ENCODE data around the gene FASTK. TPM values are rescaled to one million over a fixed set of nuclear protein-coding genes. Genes with fewer than 3 reads are reported as not detected.

The FASTK gene
- total and polyA plus RNA-seq, 2 experiments from 2014 or later = 109 to 145 TPM

DNA sequence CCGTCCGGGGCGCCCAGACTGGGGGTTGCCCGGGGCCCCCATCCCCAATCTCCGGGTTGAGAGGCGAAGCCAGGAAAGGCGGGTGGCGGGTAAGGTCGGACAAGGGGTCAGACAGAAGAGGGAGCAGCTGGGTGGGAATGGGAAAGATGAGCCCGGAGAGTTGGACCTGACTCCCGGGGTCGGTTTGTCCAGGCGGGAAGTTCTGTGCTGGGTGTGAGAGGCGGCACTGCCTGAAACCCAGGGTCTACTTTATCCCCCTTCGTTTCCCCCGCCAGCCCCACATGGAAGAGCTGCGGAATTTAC is 20.5 kb downstream of the FASTK start:
- in situ Hi-C loops (cut with MboI) = no loop called here
- Histone ChIP-seq H2AFZ (peak overlapping the region; percentile 77), H3K4me2 (ENCODE audit: unreplicated experiment) (peak overlapping the region; percentile 82), H3K27ac (peak overlapping the region; percentile 94), H3K9ac (peak overlapping the region; percentile 90), H3K9me2 (ENCODE audit: insufficient read depth) (no peaks in the 10 kb centered on the region), H3K36me3 (ENCODE audit: low read depth) (no peaks in the 10 kb centered on the region), H3F3A (ENCODE audit: insufficient read depth) (peaks cover 10% of the 10 kb centered on the region), H3K4me3 (peak overlapping the region; percentile 93), H3K27me3 (replicated peaks; ENCODE audit: insufficient read depth) (no peaks in the 10 kb centered on the region), H3K4me1 (ENCODE audit: insufficient read depth) (peaks cover 43% of the 10 kb centered on the region), H3K9me3 (ENCODE audit: low read depth) (no peaks in the 10 kb centered on the region), H4K20me1 (ENCODE audit: insufficient read depth) (no peaks in the 10 kb centered on the region; the same call in 1 of the 2 replicates), H3K79me2 (ENCODE audit: insufficient read depth) (peaks cover 45% of the 10 kb centered on the region)
- TF ChIP-seq EZH2 (IDR thresholded peaks at IDR 0.05; ENCODE audit: insufficient read depth, poor library complexity, severe bottlenecking) = no peak
- no peak for TF ChIP-seq EZH2phosphoT487 (IDR thresholded peaks at IDR 0.05; ENCODE audit: insufficient read depth, low read depth)
- WGBS, 2 experiments (ENCODE audit: low coverage in 1 of 2, low lambda C conversion rate in 2 of 2, missing lambda C conversion rate in 2 of 2) = 1 to 4% methylated on average over 16 to 17 of the region's 17 CpGs
- DNase-seq = no peak

DNA sequence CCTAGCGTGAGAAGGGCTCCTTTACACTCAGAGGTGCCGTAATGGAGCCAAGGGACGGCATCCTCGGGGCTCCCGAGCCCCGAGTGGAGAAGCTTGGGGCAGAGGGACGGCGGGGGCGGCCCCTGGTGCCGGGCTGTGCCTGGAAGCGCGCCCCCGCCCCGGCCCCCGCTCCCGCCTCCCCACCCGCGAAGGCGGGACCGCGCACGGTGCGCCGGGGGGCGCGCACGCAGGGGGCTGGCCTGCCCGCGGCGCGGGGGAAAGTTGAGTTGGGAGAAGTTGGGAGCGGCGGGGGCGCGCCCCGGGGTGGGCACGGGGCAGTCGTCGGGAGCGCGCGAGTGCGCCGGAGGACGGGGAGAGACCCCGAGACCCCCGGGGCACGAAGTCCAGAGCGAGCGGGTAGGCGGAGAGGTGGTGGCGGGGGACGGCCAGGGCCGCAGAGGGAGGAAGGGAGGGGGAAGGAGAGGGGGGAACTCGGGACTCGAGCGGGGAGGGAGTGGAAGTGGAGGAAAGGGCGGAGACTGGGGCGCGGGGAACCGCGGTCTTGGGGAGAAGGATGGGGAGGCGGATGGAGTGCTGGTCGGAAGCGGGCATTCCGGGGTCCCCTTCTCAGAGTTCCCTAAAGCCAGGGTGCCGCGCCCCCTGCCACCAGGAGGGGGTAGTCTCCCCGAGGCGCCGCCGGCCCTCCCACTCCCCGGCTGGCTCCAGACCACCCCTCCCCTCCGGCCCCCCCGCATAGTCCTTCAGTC is 21.1 kb downstream of the FASTK start, which contains the start of gene SLC4A2:
TSS of gene SLC4A2 (plus strand) at position 223 of the 746 bp plus-strand sequence. CDS start 2,399 bp downstream, outside the sequence.
- DNase-seq = peak; percentile 86
- Histone ChIP-seq H3K9me2 (ENCODE audit: insufficient read depth) (no peaks in the 10 kb centered on the region), H3K79me2 (ENCODE audit: insufficient read depth) (peaks cover 40% of the 10 kb centered on the region), H3K27me3 (replicated peaks; ENCODE audit: insufficient read depth) (no peaks in the 10 kb centered on the region), H3K9me3 (ENCODE audit: low read depth) (no peaks in the 10 kb centered on the region), H3K36me3 (ENCODE audit: low read depth) (no peaks in the 10 kb centered on the region), H3K4me1 (ENCODE audit: insufficient read depth) (peaks cover 43% of the 10 kb centered on the region), H2AFZ (peak within 1 kb of the TSS; percentile 77), H4K20me1 (ENCODE audit: insufficient read depth) (no peaks in the 10 kb centered on the region; the same call in 1 of the 2 replicates), H3K9ac (peak within 1 kb of the TSS; percentile 90), H3K4me3 (peak within 1 kb of the TSS; percentile 93), H3K27ac (peak within 1 kb of the TSS; percentile 94), H3K4me2 (ENCODE audit: unreplicated experiment) (peak within 1 kb of the TSS; percentile 82), H3F3A (ENCODE audit: insufficient read depth) (peaks cover 10% of the 10 kb centered on the region)
- 1 to 4% methylated on average over 16 to 66 of the region's 75 CpGs for WGBS, 2 experiments (ENCODE audit: low coverage in 1 of 2, low lambda C conversion rate in 2 of 2, missing lambda C conversion rate in 2 of 2)
- TF ChIP-seq EZH2phosphoT487 (IDR thresholded peaks at IDR 0.05; ENCODE audit: insufficient read depth, low read depth) (no peak), EZH2 (IDR thresholded peaks at IDR 0.05; ENCODE audit: insufficient read depth, poor library complexity, severe bottlenecking) (no peak)
- in situ Hi-C loops (cut with MboI) = loop anchor here (10.0 kb wide), 1 partner anchor 65 kb away; the partner anchor contains the start of gene NOS3

DNA sequence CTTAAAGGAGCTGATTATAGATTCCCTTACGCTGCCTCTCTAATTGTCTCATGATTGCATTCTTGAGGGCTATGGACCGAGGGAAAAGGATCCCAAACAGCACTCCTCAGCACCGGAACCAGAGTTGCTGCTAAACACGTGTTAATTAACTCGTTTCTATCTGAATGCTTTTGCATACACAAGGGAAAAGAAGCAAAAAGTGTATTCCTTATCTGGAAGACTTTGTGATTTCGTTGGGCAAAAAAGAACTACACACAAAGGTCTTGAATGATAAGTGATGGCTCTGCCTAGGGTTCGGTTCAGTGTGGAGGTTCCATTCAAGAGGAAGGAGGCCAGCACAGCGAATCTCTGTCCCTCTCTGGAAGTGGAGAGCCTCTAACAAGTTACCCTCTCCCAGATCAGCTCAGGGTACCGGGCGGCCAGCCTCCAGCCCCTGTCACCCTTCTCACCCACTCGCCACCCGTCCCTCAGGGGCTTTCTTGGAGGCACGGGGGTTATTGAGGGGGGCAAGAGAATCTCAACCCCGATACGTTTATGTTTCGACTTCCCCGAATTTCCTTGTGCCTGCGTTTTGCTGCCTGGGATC is 21.7 kb downstream of the FASTK start:
- peak overlapping the region; percentile 77 for H2AFZ ChIP-seq
- H3K27me3 ChIP-seq (replicated peaks; ENCODE audit: insufficient read depth) = no peaks in the 10 kb centered on the region
- H3K4me3 ChIP-seq = peak overlapping the region; percentile 93
- H3K4me2 ChIP-seq (ENCODE audit: unreplicated experiment) = peak overlapping the region; percentile 82
- H4K20me1 ChIP-seq (ENCODE audit: insufficient read depth) = no peaks in the 10 kb centered on the region; the same call in 1 of the 2 replicates
- H3K36me3 ChIP-seq (ENCODE audit: low read depth) = no peaks in the 10 kb centered on the region
- H3K9me2 ChIP-seq (ENCODE audit: insufficient read depth) = no peaks in the 10 kb centered on the region
- H3K9me3 ChIP-seq (ENCODE audit: low read depth) = no peaks in the 10 kb centered on the region
- in situ Hi-C loops (cut with MboI) = loop anchor here (10.0 kb wide), 1 partner anchor 64 kb away; the partner anchor contains the start of gene NOS3
- peak; percentile 66 for DNase-seq
- peaks cover 10% of the 10 kb centered on the region for H3F3A ChIP-seq (ENCODE audit: insufficient read depth)
- 3% methylated on average over 18 of the region's 18 CpGs for WGBS, 2 experiments (ENCODE audit: low coverage in 1 of 2, low lambda C conversion rate in 2 of 2, missing lambda C conversion rate in 2 of 2)
- TF ChIP-seq EZH2 (IDR thresholded peaks at IDR 0.05; ENCODE audit: insufficient read depth, poor library complexity, severe bottlenecking) (no peak), EZH2phosphoT487 (IDR thresholded peaks at IDR 0.05; ENCODE audit: insufficient read depth, low read depth) (no peak)
- H3K27ac ChIP-seq = peak overlapping the region; percentile 94
- H3K79me2 ChIP-seq (ENCODE audit: insufficient read depth) = peaks cover 35% of the 10 kb centered on the region
- H3K4me1 ChIP-seq (ENCODE audit: insufficient read depth) = peaks cover 42% of the 10 kb centered on the region
- peak overlapping the region; percentile 90 for H3K9ac ChIP-seq

DNA sequence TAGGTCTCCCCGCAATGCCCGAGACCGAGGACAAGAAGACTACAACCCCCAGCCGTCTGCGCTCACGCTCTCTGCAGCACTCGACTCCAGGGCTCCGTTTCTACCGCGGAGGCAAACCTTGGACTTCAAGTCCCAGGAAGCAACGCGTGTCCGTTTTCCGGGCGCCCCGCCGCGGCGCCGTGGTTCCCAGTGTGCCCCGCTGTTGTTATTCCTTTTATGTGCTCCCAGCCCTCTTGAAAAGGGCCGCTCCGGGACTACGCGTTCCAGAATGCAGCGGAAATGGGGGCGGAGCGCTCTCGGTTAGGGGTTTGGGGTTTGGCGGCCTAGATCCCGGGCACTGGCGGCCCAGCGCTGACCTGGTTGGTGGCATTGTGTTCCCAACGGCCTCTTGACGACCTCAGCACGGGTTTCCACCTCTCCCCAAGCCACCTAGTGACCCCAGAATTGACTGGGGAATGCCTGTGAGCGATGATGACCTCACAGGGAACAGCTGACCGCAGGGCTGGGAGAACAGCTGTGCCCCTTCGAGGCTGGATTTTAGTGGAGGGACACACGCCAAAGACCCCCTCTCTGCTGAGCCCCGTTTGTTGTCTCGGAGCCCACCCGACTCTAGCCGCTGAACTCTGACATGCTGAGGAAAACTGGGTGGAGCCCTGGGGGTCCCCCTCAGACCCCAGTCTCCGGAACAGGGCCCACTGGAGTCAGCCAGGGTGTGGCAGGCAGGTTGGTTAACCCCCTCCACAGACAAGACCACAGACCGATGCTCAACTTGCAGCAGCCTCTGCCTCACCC is 22.4 kb downstream of the FASTK start:
- Histone ChIP-seq H3K4me2 (ENCODE audit: unreplicated experiment) (peak overlapping the region; percentile 82), H3K9ac (peak overlapping the region; percentile 90), H3K79me2 (ENCODE audit: insufficient read depth) (peaks cover 29% of the 10 kb centered on the region), H3F3A (ENCODE audit: insufficient read depth) (peaks cover 10% of the 10 kb centered on the region), H3K9me2 (ENCODE audit: insufficient read depth) (no peaks in the 10 kb centered on the region), H3K27ac (peak overlapping the region; percentile 94), H3K36me3 (ENCODE audit: low read depth) (no peaks in the 10 kb centered on the region), H3K4me3 (peak overlapping the region; percentile 93), H3K4me1 (ENCODE audit: insufficient read depth) (peaks cover 36% of the 10 kb centered on the region), H4K20me1 (ENCODE audit: insufficient read depth) (no peaks in the 10 kb centered on the region), H2AFZ (peak overlapping the region; percentile 82), H3K27me3 (replicated peaks; ENCODE audit: insufficient read depth) (no peaks in the 10 kb centered on the region), H3K9me3 (ENCODE audit: low read depth) (no peaks in the 10 kb centered on the region)
- in situ Hi-C loops (cut with MboI) = loop anchor here (10.0 kb wide), 1 partner anchor 63 kb away; the partner anchor contains the start of gene NOS3
- TF ChIP-seq EZH2phosphoT487 (IDR thresholded peaks at IDR 0.05; ENCODE audit: insufficient read depth, low read depth) (no peak), EZH2 (IDR thresholded peaks at IDR 0.05; ENCODE audit: insufficient read depth, poor library complexity, severe bottlenecking) (no peak)
- peak; percentile 100 for DNase-seq
- WGBS, 2 experiments (ENCODE audit: low coverage in 1 of 2, low lambda C conversion rate in 2 of 2, missing lambda C conversion rate in 2 of 2) = 0 to 1% methylated on average over 42 to 44 of the region's 46 CpGs

Measured in GM23248 (cell line).